ENCODE results near the gene DCT. TPM values are rescaled to one million over a fixed set of nuclear protein-coding genes. Genes with fewer than 3 reads are reported as not detected.

The DCT gene
- total and polyA plus RNA-seq, 2 of the 8 experiments (the other 6 are each of a cell fraction or from before 2014, with no cell fraction given) = 0.02 TPM; not detected in 1

GRCh38 chr13:94413598-94413944, 65.9 kb downstream of the DCT start (continued):
- TF ChIP-seq CHD2 (IDR thresholded peaks at IDR 0.05; ENCODE audit: low read length) (no peak), RNF2 (IDR thresholded peaks at IDR 0.05; ENCODE audit: borderline replicate concordance, low read depth, low read length, missing control alignments, poor library complexity, severe bottlenecking) (no peak), SIX5 (IDR thresholded peaks at IDR 0.05; ENCODE audit: low read depth, low read length) (no peak)

Measured in H1 (cell line).